Panc1 (cell line): Measurements from ENCODE around the gene DHX57. TPM values are rescaled to one million over a fixed set of nuclear protein-coding genes. Genes with fewer than 3 reads are reported as not detected.

Experiments
- ATAC-seq: fragments of 200-7000 bp; cut with Tn5 transposase; 2 replicates; pipeline ENCODE4 v1.9.1; 2020; ENCODE audit warnings: mild to moderate bottlenecking, moderate library complexity
- BruUV-seq: library from RNA; stranded (reverse); fragments of 400-500 nt; replicated peaks from 2 replicates; lab custom pipeline; 2021; lab: Mats Ljungman, UMichigan
- CTCF ChIA-PET: fragments of 300-600 bp; sonication (Branson Sonifier 250); formaldehyde crosslinking; loops from one replicate; lab custom pipeline; 2022; ENCODE audit warnings: antibody characterized with exemption; lab: Charles Lee
- POLR2A ChIA-PET: fragments of 300-600 bp; sonication (Branson Sonifier 250); formaldehyde crosslinking; loops from one replicate; lab custom pipeline; 2022; ENCODE audit warnings: antibody characterized with exemption; lab: Charles Lee
- DNase-seq: peaks from one replicate; pipeline ENCODE4 v3.0.0-alpha.2; 2010; ENCODE audit warnings: low read depth, low spot score
- H3K27ac ChIP-seq: 2 replicates; pipeline ENCODE4 v1.5.1; 2011; ENCODE audit warnings: mild to moderate bottlenecking, low read length, inconsistent platforms
- H3K27me3 ChIP-seq: fragments of 200-500 bp; sonication (Bioruptor generic); 2 replicates; pipeline ENCODE4 v1.6.0; 2014; ENCODE audit warnings: low read length, inconsistent platforms; ENCODE audit not compliant: control insufficient read depth, insufficient read depth
- H3K36me3 ChIP-seq: fragments of 200-500 bp; sonication (Bioruptor generic); 2 replicates; pipeline ENCODE4 v1.5.1; 2014; ENCODE audit warnings: inconsistent platforms, mild to moderate bottlenecking, low read length, moderate library complexity; ENCODE audit not compliant: control insufficient read depth, insufficient read depth
- H3K4me1 ChIP-seq: 2 replicates; pipeline ENCODE4 v1.5.1; 2011; ENCODE audit warnings: inconsistent platforms, mild to moderate bottlenecking, low read length, moderate library complexity; ENCODE audit not compliant: control insufficient read depth, insufficient read depth
- H3K4me3 ChIP-seq, 2 experiments: 2 replicates each; pipeline ENCODE4 v1.5.1; 2011 to 2012; ENCODE audit warnings: low read depth in 2 of 2, low read length in 2 of 2, mild to moderate bottlenecking in 2 of 2, inconsistent platforms in 1 of 2, moderate library complexity in 1 of 2
- H3K9me3 ChIP-seq: fragments of 200-500 bp; sonication (Bioruptor generic); 2 replicates; pipeline ENCODE4 v1.5.1; 2014; ENCODE audit warnings: low read depth, mild to moderate bottlenecking, inconsistent platforms, low read length, moderate library complexity; ENCODE audit not compliant: control insufficient read depth, insufficient read depth
- CTCF ChIP-seq: fragments of 450-650 bp; IDR thresholded peaks from 2 replicates; pipeline ENCODE4 v1.5.1; 2017; ENCODE audit warnings: mild to moderate bottlenecking
- POLR2AphosphoS5 ChIP-seq: IDR thresholded peaks from 2 replicates; pipeline ENCODE4 v1.6.1; 2012; ENCODE audit warnings: mild to moderate bottlenecking, low read depth, low read length, moderate library complexity
- REST ChIP-seq, 2 experiments: IDR thresholded peaks; 2 replicates each; pipeline ENCODE4 v1.6.1; 2011 to 2012; ENCODE audit warnings: low read depth in 2 of 2, control low read depth in 1 of 2, low read length in 1 of 2, mild to moderate bottlenecking in 1 of 2, moderate library complexity in 1 of 2; ENCODE audit not compliant: insufficient read depth in 1 of 2
- SIN3A ChIP-seq: IDR thresholded peaks from 2 replicates; pipeline ENCODE4 v1.6.1; 2012; ENCODE audit warnings: low read depth, mild to moderate bottlenecking, low read length, moderate library complexity, borderline replicate concordance; ENCODE audit not compliant: insufficient read depth
- TCF7L2 ChIP-seq: IDR thresholded peaks from 2 replicates; pipeline ENCODE4 v1.6.1; 2011; ENCODE audit warnings: mild to moderate bottlenecking, low read depth, low read length, inconsistent platforms
- in situ Hi-C: cut with HindIII; loops from 2 replicates; pipeline ENCODE4 v1.10.0; 2016; ENCODE audit warnings: low sequenced_read_pairs, low pct_unique_long_range_greater_than_20kb
- intact Hi-C: fragments of 100-400 bp; cut with micrococcal nuclease; formaldehyde crosslinking; loops from one replicate; pipeline ENCODE4 v1.10.0; 2022; ENCODE audit not compliant: unreplicated experiment
- total RNA-seq: library from RNA; stranded (reverse); gene quantifications from one replicate; pipeline ENCODE4 v1.2.1, GENCODE V29; 2021; ENCODE audit not compliant: unreplicated experiment

Gene DHX57
- total RNA-seq, 1 experiment from 2014 or later, result 20.6 TPM

- ChIA-PET POLR2A (no interaction called here), CTCF (no interaction called here)
- Histone ChIP-seq H3K36me3 (no peaks in the 10 kb centered on the region), H3K27ac (no peak within 1 kb of the TSS), H3K27me3 (no peaks in the 10 kb centered on the region), H3K4me1 (no peaks in the 10 kb centered on the region), H3K9me3 (no peaks in the 10 kb centered on the region), H3K4me3 (no peak within 1 kb of the TSS)
- intact Hi-C loops (no loop called here), in situ Hi-C loops (no loop called here)
- DNase-seq (no peak), ATAC-seq (no peak)
- BruUV-seq, result no TSS peak
- TF ChIP-seq REST (IDR thresholded peaks at IDR 0.05; ENCODE audit: insufficient read depth in 1 of 2, low read depth in 2 of 2, low read length in 1 of 2) (no peak), POLR2AphosphoS5 (no peak), CTCF (no peak), TCF7L2 (no peak), SIN3A (no peak)
These were observed 13.8 kb upstream of the DHX57 start, which contains the start of gene ARHGEF33 for GRCh38 chr2:38889575-38889974. TSS of gene ARHGEF33 (plus strand) at chr2:38889875. CDS start at chr2:38919448, 29,573 bp downstream.

GRCh38 chr2:38889045-38889444 lies 13.3 kb upstream of the DHX57 start:
- no peak overlapping the region for H3K4me3 ChIP-seq
- ATAC-seq, result no peak
- no peaks in the 10 kb centered on the region for H3K9me3 ChIP-seq
- H3K27me3 ChIP-seq, result no peaks in the 10 kb centered on the region
- DNase-seq, result no peak
- ChIA-PET CTCF (no interaction called here), POLR2A (no interaction called here)
- TF ChIP-seq REST (IDR thresholded peaks at IDR 0.05; ENCODE audit: insufficient read depth in 1 of 2, low read depth in 2 of 2, low read length in 1 of 2), result no peak
- TF ChIP-seq TCF7L2, result no peak
- no peak for TF ChIP-seq POLR2AphosphoS5
- TF ChIP-seq CTCF, result no peak
- TF ChIP-seq SIN3A, result no peak
- H3K4me1 ChIP-seq, result no peaks in the 10 kb centered on the region
- in situ Hi-C loops, result no loop called here
- no peak overlapping the region for H3K27ac ChIP-seq
- BruUV-seq, result no TSS peak
- H3K36me3 ChIP-seq, result no peaks in the 10 kb centered on the region
- intact Hi-C loops, result no loop called here
